GM10266 (cell line): ENCODE results near the gene TMEM100.

Experiments
- DNase-seq: peaks from one replicate; pipeline ENCODE4 v3.0.0; 2012; ENCODE audit errors: extremely low spot score
- TF ChIP-seq, protein P1 (sequence below): IDR thresholded peaks from 2 replicates; pipeline ENCODE4 v1.5.1; 2012; ENCODE audit warnings: mild to moderate bottlenecking, low read depth; ENCODE audit not compliant: control insufficient read depth, insufficient read depth; ENCODE audit errors: missing control alignments

The TMEM100 gene

DNA sequence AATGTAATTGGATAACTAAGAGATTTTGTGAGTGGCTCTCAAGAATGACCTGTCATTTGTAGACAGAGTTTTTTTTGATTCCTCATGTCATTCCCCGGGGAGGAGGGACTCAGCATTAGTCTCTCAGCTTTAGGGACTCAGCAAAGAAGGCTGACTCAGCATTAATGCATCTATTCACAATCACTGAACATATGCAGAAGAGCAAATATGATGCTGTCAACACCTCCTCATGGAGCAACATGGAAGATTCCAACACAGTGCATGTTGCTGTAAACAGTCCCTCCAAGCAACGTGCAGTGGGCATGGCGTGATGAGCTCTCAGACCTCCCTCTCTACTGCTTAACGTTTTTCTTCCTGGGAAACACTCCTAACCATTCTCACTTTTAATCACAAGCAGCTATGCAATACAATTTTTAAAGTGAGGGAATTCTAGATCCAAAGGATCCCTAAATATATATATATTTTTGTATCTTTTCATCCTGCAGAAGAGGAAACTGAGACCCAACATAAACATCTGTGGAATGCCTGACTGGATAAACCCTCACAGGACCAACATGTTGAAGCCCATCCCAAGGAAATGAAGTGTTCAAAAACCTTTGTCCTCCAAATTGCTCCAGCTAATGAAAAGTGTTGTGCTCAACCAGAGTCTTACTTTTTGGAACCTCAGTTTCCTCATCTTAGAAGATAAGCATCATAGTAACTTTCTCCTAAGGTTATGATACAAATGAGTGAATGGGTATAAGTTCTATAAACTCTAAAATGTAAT lies 38.9 kb downstream of the TMEM100 start:
- TF ChIP-seq, protein P1, sequence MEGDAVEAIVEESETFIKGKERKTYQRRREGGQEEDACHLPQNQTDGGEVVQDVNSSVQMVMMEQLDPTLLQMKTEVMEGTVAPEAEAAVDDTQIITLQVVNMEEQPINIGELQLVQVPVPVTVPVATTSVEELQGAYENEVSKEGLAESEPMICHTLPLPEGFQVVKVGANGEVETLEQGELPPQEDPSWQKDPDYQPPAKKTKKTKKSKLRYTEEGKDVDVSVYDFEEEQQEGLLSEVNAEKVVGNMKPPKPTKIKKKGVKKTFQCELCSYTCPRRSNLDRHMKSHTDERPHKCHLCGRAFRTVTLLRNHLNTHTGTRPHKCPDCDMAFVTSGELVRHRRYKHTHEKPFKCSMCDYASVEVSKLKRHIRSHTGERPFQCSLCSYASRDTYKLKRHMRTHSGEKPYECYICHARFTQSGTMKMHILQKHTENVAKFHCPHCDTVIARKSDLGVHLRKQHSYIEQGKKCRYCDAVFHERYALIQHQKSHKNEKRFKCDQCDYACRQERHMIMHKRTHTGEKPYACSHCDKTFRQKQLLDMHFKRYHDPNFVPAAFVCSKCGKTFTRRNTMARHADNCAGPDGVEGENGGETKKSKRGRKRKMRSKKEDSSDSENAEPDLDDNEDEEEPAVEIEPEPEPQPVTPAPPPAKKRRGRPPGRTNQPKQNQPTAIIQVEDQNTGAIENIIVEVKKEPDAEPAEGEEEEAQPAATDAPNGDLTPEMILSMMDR, result no peak

DNA sequence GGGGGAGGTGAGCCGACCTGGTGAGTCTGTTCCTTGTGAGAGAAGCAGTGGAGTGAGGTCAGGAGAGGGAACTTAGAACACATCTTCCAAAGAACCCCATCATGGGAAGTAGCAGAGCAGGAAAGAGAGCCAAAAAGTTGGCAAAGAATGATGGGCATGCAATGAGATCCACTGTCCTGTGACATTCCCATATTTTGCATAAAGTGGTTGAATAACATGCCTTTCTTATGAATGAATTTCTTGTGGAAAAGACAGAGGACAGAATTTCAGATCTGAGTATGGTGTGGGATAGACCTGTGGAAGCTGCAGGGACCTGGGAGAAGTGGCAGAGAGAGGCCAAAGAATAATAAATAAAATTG lies 41.3 kb downstream of the TMEM100 start:
- TF ChIP-seq, protein P1, result no peak
- no peak for DNase-seq

More for the DNA sequence above, 38.9 kb downstream of the TMEM100 start:
- no peak for DNase-seq

DNA sequence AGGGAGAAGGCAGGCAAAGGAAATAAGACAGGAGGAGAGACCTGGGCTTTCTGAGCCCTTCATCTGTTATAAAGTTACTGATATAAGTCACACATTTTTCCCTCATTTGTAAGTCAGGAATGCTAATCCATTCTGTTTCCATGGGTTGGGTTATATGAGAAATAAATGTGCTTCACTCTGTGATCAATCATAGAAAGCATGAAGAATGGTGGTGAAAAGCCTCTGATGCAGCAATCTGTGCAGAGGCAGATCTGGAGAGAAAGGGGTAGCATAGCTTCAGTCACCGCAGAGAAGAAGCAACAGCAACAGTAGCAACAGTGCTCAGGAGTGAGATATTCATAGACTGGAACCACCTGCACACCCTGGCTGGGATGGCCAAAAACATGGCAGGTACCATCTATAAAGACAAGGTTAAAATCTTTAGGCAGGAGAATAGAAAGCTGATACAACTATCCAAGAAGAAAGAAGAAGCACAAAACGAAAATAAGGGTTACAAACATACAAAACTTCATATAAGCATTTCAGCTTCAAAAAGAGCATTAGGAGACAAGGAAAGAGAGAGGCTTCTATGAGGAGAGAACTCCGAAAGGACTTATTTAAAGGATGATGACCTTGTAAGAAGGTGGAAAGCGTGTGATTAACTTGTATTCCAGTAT lies 41.9 kb downstream of the TMEM100 start:
- no peak for DNase-seq
- TF ChIP-seq, protein P1, result no peak

DNA sequence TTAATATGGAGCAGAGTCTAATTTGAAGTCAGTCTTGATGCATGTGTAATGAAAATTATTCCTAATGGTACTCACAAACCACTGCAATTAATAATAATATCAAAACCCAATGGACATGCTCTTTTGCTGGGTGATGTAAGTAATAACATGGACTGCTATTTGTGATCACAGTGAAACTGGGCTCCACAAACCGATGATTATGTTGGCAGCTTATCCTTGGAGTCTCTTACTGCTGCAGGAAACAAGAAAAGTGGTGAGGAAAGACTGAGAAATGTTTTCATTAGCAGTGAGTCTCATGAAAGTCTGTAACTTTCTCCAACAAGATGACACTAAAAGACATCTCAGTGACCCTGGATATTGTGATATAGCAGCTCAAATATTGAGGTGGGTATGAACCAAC lies 45.2 kb downstream of the TMEM100 start:
- no peak for DNase-seq
- TF ChIP-seq, protein P1, result no peak

DNA sequence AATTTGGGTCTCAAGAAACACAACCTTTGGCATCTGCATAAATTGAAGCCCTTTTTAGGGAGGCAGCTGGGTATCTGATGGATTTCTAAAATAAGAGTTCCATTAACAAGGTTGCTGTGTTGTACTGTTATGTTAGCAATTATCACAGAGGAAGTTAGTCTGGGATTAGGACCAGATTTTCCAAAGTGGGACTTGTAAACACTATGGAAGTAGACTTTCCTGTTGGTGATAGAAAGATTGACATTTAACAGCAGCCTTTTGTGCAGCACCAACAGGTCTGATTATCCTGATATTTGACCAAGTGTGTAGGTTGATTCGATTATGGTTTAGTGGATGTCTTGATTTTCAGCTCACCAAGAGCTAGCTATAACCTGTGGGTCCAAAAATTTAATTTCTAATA lies 46.4 kb downstream of the TMEM100 start:
- TF ChIP-seq, protein P1, result no peak
- DNase-seq, result no peak

DNA sequence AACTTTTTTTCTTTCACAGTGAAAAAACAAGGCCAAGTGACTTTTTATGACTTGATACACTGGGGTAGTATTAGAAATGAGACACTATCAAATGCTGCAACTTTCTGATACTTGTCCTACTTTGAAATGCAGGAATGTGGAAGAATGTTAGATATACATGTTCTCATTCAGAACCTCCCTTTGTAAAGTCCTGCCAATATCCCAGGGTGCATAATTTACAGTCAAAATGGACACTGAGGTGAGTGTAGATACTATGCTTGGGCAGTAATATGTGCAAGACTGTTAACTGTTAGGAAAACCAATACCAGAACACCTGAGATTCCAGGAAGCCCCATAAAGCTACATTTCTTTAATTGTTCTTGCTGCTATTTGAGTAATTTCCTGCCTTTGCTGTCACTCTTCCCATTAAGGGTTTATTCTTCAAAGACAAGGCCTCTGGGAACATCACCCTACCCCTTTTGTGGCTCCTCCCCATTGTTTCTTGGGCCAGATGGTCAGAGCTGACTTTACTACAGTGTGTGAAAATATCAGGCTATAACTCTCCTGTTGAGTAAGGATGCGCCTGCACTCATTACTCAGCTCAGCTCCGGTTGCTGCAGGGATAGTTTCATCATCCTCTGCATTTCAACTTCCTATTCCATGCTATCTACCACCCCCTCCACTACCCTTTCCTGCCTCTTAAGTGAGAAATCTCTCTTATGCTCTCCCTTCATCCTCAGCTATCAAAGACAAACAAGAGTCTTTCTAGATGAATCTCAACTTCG lies 48.7 kb downstream of the TMEM100 start:
- no peak for DNase-seq
- TF ChIP-seq, protein P1, result no peak
